Calu3 (cell line): Measurements from ENCODE around the gene MDM4. TPM values are rescaled to one million over a fixed set of nuclear protein-coding genes. Genes with fewer than 3 reads are reported as not detected.

ENCODE experiments used
- BruUV-seq: library from RNA; stranded (reverse); fragments of 400-500 nt; replicated peaks from 2 replicates; lab custom pipeline; 2021; lab: Mats Ljungman, UMichigan
- CTCF ChIA-PET: fragments of 300-600 bp; sonication (Branson Sonifier 250); formaldehyde crosslinking; loops from one replicate; lab custom pipeline; 2022; ENCODE audit warnings: antibody characterized with exemption; lab: Charles Lee
- DNase-seq: peaks from one replicate; pipeline ENCODE4 v3.0.0; 2022
- H3K27ac Mint-ChIP-seq: one replicate; pipeline ENCODE4 v1.8.0; 2022; ENCODE audit warnings: mixed read lengths; ENCODE audit not compliant: unreplicated experiment
- H3K27me3 Mint-ChIP-seq: one replicate; pipeline ENCODE4 v1.8.0; 2022; ENCODE audit warnings: mixed read lengths; ENCODE audit not compliant: unreplicated experiment
- H3K36me3 Mint-ChIP-seq: one replicate; pipeline ENCODE4 v1.8.0; 2022; ENCODE audit warnings: mild to moderate bottlenecking, moderate library complexity, mixed read lengths; ENCODE audit not compliant: insufficient read depth, unreplicated experiment
- H3K4me1 Mint-ChIP-seq: one replicate; pipeline ENCODE4 v1.8.0; 2022; ENCODE audit warnings: mild to moderate bottlenecking, low read depth, mixed read lengths; ENCODE audit not compliant: unreplicated experiment
- H3K4me3 Mint-ChIP-seq: one replicate; pipeline ENCODE4 v1.8.0; 2022; ENCODE audit warnings: mild to moderate bottlenecking, low read depth, moderate library complexity, mixed read lengths; ENCODE audit not compliant: unreplicated experiment
- H3K9me3 Mint-ChIP-seq: one replicate; pipeline ENCODE4 v1.8.0; 2022; ENCODE audit warnings: low read depth, mixed read lengths; ENCODE audit not compliant: unreplicated experiment
- intact Hi-C: fragments of 100-400 bp; cut with micrococcal nuclease; formaldehyde crosslinking; loops from one replicate; pipeline ENCODE4 v1.10.0; 2022; ENCODE audit not compliant: unreplicated experiment
- total RNA-seq: library from RNA; stranded (reverse); gene quantifications from 2 replicates; pipeline ENCODE4 v1.2.3, GENCODE V29; 2022
- TF ChIP-seq, protein P1 (sequence below): fragments of 200-600 bp; IDR thresholded peaks from one replicate; pipeline ENCODE4 v1.8.0; 2022; ENCODE audit warnings: antibody characterized with exemption; ENCODE audit not compliant: unreplicated experiment

Gene MDM4
- total RNA-seq, 1 experiment from 2014 or later: 106 TPM

DNA sequence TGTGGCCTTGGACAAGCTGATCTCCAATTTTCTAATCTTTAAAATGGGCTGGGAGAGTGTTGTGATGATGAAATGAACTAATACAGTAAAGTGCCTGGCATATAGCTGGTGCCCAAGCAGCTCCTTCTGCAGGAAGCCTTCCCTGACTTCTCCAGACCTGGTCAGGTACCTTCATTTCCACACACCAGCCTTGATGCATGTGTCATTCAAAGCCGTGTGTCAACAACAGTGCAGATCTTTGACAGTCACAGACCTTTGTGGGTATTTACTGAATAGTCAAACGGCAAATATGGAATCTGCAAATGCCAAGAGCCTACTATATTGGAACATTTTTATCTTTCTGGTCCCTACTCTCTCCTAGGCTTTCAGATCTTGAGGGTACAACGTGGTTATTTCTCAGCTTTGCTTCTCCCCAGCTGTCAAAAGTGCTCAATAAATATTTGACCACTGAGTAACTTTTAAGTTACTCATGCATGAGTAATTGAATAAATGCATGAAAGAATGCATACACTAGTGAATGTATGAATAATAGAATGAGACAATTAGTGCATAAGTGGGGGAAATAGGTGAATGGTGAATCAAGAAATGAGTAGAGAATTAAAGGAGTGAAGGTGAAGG lies 75.4 kb downstream of the MDM4 start:
- Mint-ChIP-seq H3K27ac (peak overlapping the region; percentile 40), H3K4me3 (no peak overlapping the region), H3K36me3 (no peaks in the 10 kb centered on the region), H3K27me3 (no peaks in the 10 kb centered on the region), H3K9me3 (no peaks in the 10 kb centered on the region), H3K4me1 (peaks cover 39% of the 10 kb centered on the region)
- no TSS peak for BruUV-seq
- peak; percentile 21 for DNase-seq
- intact Hi-C loops: no loop called here
- TF ChIP-seq, protein P1, sequence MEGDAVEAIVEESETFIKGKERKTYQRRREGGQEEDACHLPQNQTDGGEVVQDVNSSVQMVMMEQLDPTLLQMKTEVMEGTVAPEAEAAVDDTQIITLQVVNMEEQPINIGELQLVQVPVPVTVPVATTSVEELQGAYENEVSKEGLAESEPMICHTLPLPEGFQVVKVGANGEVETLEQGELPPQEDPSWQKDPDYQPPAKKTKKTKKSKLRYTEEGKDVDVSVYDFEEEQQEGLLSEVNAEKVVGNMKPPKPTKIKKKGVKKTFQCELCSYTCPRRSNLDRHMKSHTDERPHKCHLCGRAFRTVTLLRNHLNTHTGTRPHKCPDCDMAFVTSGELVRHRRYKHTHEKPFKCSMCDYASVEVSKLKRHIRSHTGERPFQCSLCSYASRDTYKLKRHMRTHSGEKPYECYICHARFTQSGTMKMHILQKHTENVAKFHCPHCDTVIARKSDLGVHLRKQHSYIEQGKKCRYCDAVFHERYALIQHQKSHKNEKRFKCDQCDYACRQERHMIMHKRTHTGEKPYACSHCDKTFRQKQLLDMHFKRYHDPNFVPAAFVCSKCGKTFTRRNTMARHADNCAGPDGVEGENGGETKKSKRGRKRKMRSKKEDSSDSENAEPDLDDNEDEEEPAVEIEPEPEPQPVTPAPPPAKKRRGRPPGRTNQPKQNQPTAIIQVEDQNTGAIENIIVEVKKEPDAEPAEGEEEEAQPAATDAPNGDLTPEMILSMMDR: no peak
- CTCF ChIA-PET: interaction anchor here (0.6 to 1.8 kb wide), 9 partner anchors 13 to 216 kb away, joined by 3 to 14 read pairs (median 3); no protein-coding TSS in a partner anchor

DNA sequence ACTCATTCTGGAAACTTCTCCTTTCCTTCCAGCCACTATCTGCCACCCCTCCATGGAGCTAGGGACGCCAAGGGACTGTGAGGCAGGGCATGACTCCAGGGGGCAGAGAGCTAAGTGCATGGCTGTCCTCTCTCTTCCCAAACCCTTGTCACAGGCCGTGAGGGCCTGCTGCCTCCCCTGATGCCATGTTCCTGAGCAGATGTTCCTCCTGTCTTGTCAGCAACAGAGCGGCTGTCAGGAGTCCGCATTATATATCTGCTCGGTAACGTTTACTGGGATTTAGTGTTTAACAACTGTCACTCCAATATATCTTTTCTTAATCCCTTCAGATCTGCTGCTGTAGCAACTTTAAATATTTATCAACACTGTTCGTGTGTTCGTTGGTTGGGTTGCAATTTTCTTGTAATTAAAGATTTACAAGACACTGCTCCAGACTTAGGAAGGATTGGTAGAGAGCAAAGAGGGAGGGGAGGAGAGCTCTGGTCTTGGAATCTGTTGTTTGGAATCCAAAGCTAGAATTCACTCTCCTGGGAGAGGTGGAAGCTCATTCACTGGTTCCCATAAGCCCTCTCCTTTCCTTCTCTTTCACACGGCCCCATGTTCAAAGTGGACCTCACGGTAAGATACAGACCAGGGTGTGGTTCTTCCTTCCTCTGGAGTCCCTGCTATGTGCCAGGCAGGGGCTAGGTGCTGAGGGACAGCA lies 76.2 kb downstream of the MDM4 start:
- H3K4me3 Mint-ChIP-seq: no peak overlapping the region
- TF ChIP-seq, protein P1: no peak
- H3K27ac Mint-ChIP-seq: peak overlapping the region; percentile 40
- no peaks in the 10 kb centered on the region for H3K36me3 Mint-ChIP-seq
- H3K9me3 Mint-ChIP-seq: no peaks in the 10 kb centered on the region
- no peak for DNase-seq
- intact Hi-C loops: no loop called here
- CTCF ChIA-PET: interaction anchor here (0.9 to 1.8 kb wide), 6 partner anchors 15 to 215 kb away, joined by 3 to 14 read pairs (median 4); no protein-coding TSS in a partner anchor
- BruUV-seq: no TSS peak
- peaks cover 39% of the 10 kb centered on the region for H3K4me1 Mint-ChIP-seq
- no peaks in the 10 kb centered on the region for H3K27me3 Mint-ChIP-seq

DNA sequence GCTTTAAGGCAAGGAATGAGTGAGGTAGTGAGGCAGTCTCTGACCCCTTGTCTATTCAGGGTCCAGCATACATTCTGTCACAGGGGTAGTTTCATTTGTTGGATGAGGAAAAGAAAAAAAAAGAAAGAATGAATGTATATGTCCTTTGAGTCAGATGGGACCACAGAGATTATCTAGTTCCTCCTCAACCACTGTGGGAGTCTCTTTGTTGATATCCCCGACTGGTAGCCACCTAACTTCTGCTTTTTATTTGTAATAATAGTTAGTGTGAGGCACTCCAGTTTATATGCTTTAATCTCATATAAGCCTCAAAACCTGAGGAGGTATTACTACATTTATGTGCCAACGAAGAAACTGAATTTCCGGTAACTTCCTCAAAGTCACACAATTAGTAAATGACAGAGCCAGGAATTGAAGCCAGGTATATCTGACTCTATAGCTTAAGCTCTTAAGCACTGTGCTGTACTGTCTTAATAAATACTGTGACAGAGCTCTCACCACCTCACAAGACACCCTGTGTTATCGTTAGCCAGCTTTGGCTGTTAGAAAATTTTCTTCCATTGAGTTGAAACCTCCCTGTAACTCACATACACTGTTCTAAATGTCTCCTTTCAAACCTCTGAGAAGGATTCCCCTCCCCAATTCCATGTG lies 82.2 kb downstream of the MDM4 start:
- no peak overlapping the region for H3K4me3 Mint-ChIP-seq
- intact Hi-C loops: no loop called here
- H3K9me3 Mint-ChIP-seq: no peaks in the 10 kb centered on the region
- H3K27ac Mint-ChIP-seq: no peak overlapping the region
- H3K36me3 Mint-ChIP-seq: no peaks in the 10 kb centered on the region
- BruUV-seq: no TSS peak
- no peak for DNase-seq
- TF ChIP-seq, protein P1: no peak
- CTCF ChIA-PET: no interaction called here
- H3K27me3 Mint-ChIP-seq: peaks cover 12% of the 10 kb centered on the region
- peaks cover 13% of the 10 kb centered on the region for H3K4me1 Mint-ChIP-seq

DNA sequence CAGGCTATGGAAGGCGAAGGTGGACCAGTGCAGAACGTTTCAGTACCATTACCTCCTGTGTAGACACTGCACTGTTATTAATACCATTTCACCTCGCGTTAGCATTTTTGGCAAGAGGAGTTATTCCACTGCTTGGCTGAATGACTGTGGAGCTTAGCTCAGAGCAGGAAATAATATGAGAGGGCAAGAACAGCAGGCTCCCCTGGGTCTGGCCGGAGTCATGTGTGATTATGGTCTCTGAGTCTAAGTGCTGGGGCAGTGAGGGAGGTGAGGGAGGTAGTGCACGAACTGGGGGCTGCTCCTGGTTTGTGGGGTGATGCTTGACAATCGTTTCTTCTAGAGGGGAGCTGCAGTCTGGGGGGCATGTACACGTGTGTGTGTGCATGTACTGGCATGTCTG lies 82.9 kb downstream of the MDM4 start:
- no peak overlapping the region for H3K27ac Mint-ChIP-seq
- peaks cover 9% of the 10 kb centered on the region for H3K4me1 Mint-ChIP-seq
- H3K27me3 Mint-ChIP-seq: peaks cover 18% of the 10 kb centered on the region

More for the DNA sequence above, 82.9 kb downstream of the MDM4 start:
- TF ChIP-seq, protein P1: no peak
- no peak for DNase-seq
- Mint-ChIP-seq H3K36me3 (no peaks in the 10 kb centered on the region), H3K4me3 (no peak overlapping the region), H3K9me3 (no peaks in the 10 kb centered on the region)
- no TSS peak for BruUV-seq
- intact Hi-C loops: no loop called here
- CTCF ChIA-PET: no interaction called here
